SJSA1 (cell line): ENCODE data around the gene ASMTL. TPM values are rescaled to one million over a fixed set of nuclear protein-coding genes. Genes with fewer than 3 reads are reported as not detected.

Experiments
- total RNA-seq: library from RNA; depleted of rRNA; stranded (reverse); fragments of >200 nt; shearing (Covaris generic); gene quantifications from 2 replicates; pipeline ENCODE4 v1.2.3, GENCODE V29; 2014; rRNA removed

ASMTL gene
- total RNA-seq, 1 experiment from 2014 or later: 10.0 TPM

Other genes with a start within 250 kb of the ASMTL start
- gene CRLF2, start 240.3 kb downstream of the ASMTL start, total RNA-seq: not detected in 2 replicates
- gene CSF2RA, start 184.1 kb downstream of the ASMTL start, total RNA-seq: not detected in 2 replicates
- gene IL3RA, start 116.1 kb downstream of the ASMTL start, total RNA-seq: not detected in 2 replicates
- 115 and 149 TPM in 2 replicates for gene SLC25A6, start 60.8 kb downstream of the ASMTL start, total RNA-seq
- gene P2RY8, start 84.3 kb upstream of the ASMTL start, total RNA-seq: not detected in 2 replicates
- gene AKAP17A, start 138.7 kb upstream of the ASMTL start, total RNA-seq: 26.9 and 38.0 TPM in 2 replicates
- gene ASMT, start 162.2 kb upstream of the ASMTL start, total RNA-seq: not detected in 2 replicates